RWPE2 (cell line): ENCODE results near the gene XRCC5.

Experiments
- ATAC-seq: fragments of 200-7000 bp; cut with Tn5 transposase; 3 replicates; pipeline ENCODE4 v1.9.1; 2021; ENCODE audit warnings: low read depth
- DNase-seq: peaks from one replicate; pipeline ENCODE4 v3.0.0-alpha.2; 2020; ENCODE audit warnings: low spot score
- H3K27ac ChIP-seq: fragments of 450-650 bp; 2 replicates; pipeline ENCODE4 v1.5.1; 2017; ENCODE audit warnings: mild to moderate bottlenecking; ENCODE audit not compliant: poor library complexity, severe bottlenecking
- H3K27me3 ChIP-seq: fragments of 250-450 bp; sonication (Bioruptor Pico); 2 replicates; pipeline ENCODE4 v1.5.1; 2021; ENCODE audit warnings: mild to moderate bottlenecking, moderate library complexity; ENCODE audit not compliant: insufficient read depth, poor library complexity, severe bottlenecking
- H3K36me3 ChIP-seq: fragments of 250-450 bp; sonication (Bioruptor Pico); 2 replicates; pipeline ENCODE4 v1.5.1; 2020; ENCODE audit warnings: low read depth, mild to moderate bottlenecking, moderate library complexity
- H3K4me1 ChIP-seq: fragments of 250-450 bp; sonication (Bioruptor Pico); 2 replicates; pipeline ENCODE4 v1.5.1; 2021; ENCODE audit warnings: mild to moderate bottlenecking, moderate library complexity; ENCODE audit not compliant: insufficient read depth, poor library complexity, severe bottlenecking
- H3K4me3 ChIP-seq: fragments of 250-450 bp; sonication (Bioruptor Pico); 2 replicates; pipeline ENCODE4 v1.5.1; 2021; ENCODE audit warnings: mild to moderate bottlenecking, moderate library complexity; ENCODE audit not compliant: severe bottlenecking
- H3K9me3 ChIP-seq: fragments of 250-450 bp; sonication (Bioruptor Pico); 2 replicates; pipeline ENCODE4 v1.5.1; 2021; ENCODE audit warnings: mild to moderate bottlenecking, moderate library complexity; ENCODE audit not compliant: severe bottlenecking
- TF ChIP-seq, protein P1 (sequence below): fragments of 450-650 bp; IDR thresholded peaks from one replicate; pipeline ENCODE4 v1.5.1; 2017; ENCODE audit warnings: mild to moderate bottlenecking, moderate library complexity; ENCODE audit not compliant: poor library complexity, severe bottlenecking

The XRCC5 gene

GRCh38 chr2:216232721-216233120, 123.6 kb downstream of the XRCC5 start:
- TF ChIP-seq, protein P1, sequence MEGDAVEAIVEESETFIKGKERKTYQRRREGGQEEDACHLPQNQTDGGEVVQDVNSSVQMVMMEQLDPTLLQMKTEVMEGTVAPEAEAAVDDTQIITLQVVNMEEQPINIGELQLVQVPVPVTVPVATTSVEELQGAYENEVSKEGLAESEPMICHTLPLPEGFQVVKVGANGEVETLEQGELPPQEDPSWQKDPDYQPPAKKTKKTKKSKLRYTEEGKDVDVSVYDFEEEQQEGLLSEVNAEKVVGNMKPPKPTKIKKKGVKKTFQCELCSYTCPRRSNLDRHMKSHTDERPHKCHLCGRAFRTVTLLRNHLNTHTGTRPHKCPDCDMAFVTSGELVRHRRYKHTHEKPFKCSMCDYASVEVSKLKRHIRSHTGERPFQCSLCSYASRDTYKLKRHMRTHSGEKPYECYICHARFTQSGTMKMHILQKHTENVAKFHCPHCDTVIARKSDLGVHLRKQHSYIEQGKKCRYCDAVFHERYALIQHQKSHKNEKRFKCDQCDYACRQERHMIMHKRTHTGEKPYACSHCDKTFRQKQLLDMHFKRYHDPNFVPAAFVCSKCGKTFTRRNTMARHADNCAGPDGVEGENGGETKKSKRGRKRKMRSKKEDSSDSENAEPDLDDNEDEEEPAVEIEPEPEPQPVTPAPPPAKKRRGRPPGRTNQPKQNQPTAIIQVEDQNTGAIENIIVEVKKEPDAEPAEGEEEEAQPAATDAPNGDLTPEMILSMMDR = no peak
- no peaks in the 10 kb centered on the region for H3K27me3 ChIP-seq
- no peaks in the 10 kb centered on the region for H3K4me1 ChIP-seq
- no peak overlapping the region for H3K4me3 ChIP-seq
- H3K9me3 ChIP-seq = peaks cover 8% of the 10 kb centered on the region
- DNase-seq (no peak), ATAC-seq (no peak)
- no peak overlapping the region for H3K27ac ChIP-seq
- H3K36me3 ChIP-seq = no peaks in the 10 kb centered on the region

GRCh38 chr2:216233281-216233995, 124.3 kb downstream of the XRCC5 start:
- TF ChIP-seq, protein P1 = no peak
- H3K36me3 ChIP-seq = no peaks in the 10 kb centered on the region
- no peak for DNase-seq
- H3K27me3 ChIP-seq = no peaks in the 10 kb centered on the region
- no peak overlapping the region for H3K4me3 ChIP-seq
- H3K9me3 ChIP-seq = peaks cover 8% of the 10 kb centered on the region
- H3K4me1 ChIP-seq = no peaks in the 10 kb centered on the region
- no peak for ATAC-seq
- H3K27ac ChIP-seq = no peak overlapping the region

DNA sequence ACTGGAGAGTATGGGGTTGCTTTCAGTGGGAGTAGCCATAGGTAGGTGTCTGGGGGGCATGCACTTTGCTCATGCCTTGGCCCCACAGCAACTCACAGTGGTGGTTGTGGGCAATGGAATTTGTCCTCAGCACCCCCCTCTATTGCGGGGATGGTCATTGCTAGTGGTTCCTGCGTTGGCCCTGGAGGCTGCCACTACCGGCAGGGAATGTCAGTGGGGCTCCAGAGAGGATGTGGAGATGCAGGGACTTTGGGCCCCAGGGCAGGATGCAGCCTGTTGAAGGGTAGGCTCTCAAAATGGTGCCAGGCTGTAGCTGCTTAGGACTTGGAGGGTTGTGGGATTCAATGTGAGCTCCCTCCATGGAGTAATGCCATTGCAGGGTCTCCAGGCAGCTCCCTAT, 125.0 kb downstream of the XRCC5 start:
- peaks cover 8% of the 10 kb centered on the region for H3K9me3 ChIP-seq
- H3K4me3 ChIP-seq = no peak overlapping the region
- H3K27ac ChIP-seq = no peak overlapping the region
- TF ChIP-seq, protein P1 = no peak
- DNase-seq (no peak), ATAC-seq (no peak)
- no peaks in the 10 kb centered on the region for H3K36me3 ChIP-seq
- H3K4me1 ChIP-seq = no peaks in the 10 kb centered on the region
- no peaks in the 10 kb centered on the region for H3K27me3 ChIP-seq

DNA sequence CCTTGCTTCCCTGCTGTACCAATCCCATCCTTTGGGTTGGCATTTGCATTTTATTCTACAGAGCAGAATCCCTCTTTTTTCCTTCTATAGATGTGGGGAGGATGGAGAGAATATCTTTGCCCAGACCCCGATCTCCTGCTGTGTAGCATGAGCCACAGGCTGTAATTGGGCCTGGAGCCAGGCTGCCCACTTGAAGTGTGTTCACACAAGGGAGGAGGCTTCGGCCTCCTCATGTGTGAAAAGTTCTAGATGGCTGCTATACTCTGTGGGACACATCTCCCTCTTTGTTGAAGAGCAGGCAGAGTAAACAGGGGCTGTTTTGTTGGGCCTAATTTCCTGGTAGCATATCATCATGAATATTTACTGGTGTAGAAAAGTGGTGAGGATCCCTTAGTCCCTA, 126.3 kb downstream of the XRCC5 start:
- Histone ChIP-seq H3K4me1 (no peaks in the 10 kb centered on the region), H3K9me3 (peaks cover 8% of the 10 kb centered on the region), H3K27me3 (no peaks in the 10 kb centered on the region), H3K27ac (no peak overlapping the region), H3K4me3 (no peak overlapping the region), H3K36me3 (no peaks in the 10 kb centered on the region)
- ATAC-seq = no peak
- TF ChIP-seq, protein P1 = no peak
- no peak for DNase-seq

GRCh38 chr2:216235896-216236295, 126.7 kb downstream of the XRCC5 start:
- TF ChIP-seq, protein P1 = no peak
- no peaks in the 10 kb centered on the region for H3K36me3 ChIP-seq
- ATAC-seq (no peak), DNase-seq (no peak)
- no peaks in the 10 kb centered on the region for H3K4me1 ChIP-seq
- no peak overlapping the region for H3K27ac ChIP-seq
- peaks cover 8% of the 10 kb centered on the region for H3K9me3 ChIP-seq
- no peaks in the 10 kb centered on the region for H3K27me3 ChIP-seq
- no peak overlapping the region for H3K4me3 ChIP-seq
